Transverse colon (tissue), 3 donors: ENCODE measurements around the gene GPC6.

Experiments used
- CTCF ChIP-seq, 5 experiments: fragments of 200-600 bp in 3 of 5; fragments of 450-650 bp in 2 of 5; sonication (generic) in 3 of 5; IDR thresholded peaks; 1 replicate in 2 of 5; 2 replicates in 3 of 5; pipeline ENCODE4 v1.5.1; 2016 to 2017; ENCODE audit warnings: antibody characterized with exemption in 5 of 5, inconsistent platforms in 3 of 5, mild to moderate bottlenecking in 2 of 5, moderate library complexity in 1 of 5
- POLR2A ChIP-seq: fragments of 450-650 bp; IDR thresholded peaks from one replicate; pipeline ENCODE4 v1.6.1; 2016; ENCODE audit warnings: antibody characterized with exemption, mild to moderate bottlenecking, moderate library complexity

DNA sequence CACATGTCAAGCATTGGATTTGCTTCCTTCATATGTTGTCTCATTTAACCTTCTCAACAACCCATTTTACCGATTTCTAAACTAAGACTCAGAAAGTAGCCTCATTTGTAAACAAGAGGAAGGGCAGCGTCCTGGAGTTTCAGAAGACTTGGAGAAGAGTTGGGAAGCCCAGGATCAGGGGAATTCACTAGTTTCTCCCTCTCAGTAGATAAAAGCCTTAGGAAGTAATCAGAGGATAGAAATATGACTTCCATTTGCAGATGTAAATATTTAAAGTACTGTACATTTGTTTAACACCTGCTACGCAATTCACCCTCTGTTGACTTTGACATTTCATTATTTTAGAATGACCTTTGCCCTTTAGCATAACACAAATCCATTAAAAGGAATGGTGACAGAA lies 1036.4 kb downstream of the GPC6 start:
- no peak for TF ChIP-seq CTCF (IDR thresholded peaks at IDR 0.05)
- no peak for TF ChIP-seq POLR2A
